ENCODE measurements around the gene SSH3. TPM values are rescaled to one million over a fixed set of nuclear protein-coding genes. Genes with fewer than 3 reads are reported as not detected.
A peak's percentile ranks its signal among the peaks of the same experiment; 100 is the strongest.
"Not testable (repeated sequence)": the region's sequence is repeated elsewhere in the genome, so short reads cannot be mapped to it uniquely, and the experiment has no call there.

Gene SSH3
- total and polyA plus RNA-seq, 7 experiments from 2014 or later = 1.1 to 23.8 (median 14.8) TPM

DNA sequence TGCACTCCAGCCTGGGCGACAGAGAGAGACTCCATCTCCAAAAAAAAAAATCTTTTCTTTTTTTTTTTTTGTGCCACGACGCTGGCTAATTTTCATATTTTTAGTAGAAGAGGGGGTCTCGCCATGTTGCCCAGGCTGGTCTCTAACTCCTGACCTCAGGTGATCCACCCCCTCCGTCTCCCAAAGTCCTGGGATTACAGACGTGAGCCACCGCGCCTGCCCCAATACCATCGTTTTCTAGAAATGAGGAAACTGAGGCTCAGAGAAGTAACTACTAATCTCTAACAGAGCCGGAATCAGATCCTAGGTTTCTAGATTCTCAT, 13.5 kb downstream of the SSH3 start:
- DNase-seq (no peak), ATAC-seq (no peak)
- Histone ChIP-seq H3K27ac (ENCODE audit: low read depth, low read length) (peak overlapping the region; percentile 73), H3K4me3 (ENCODE audit: low read length) (peak overlapping the region; percentile 64), H3K4me1 (ENCODE audit: control insufficient read depth in 2 of 2, insufficient read depth in 2 of 2, low read length in 2 of 2) (peaks cover 17 to 28% of the 10 kb centered on the region in 2 donors), H3K27me3 (ENCODE audit: control insufficient read depth in 2 of 2, insufficient read depth in 2 of 2, low read length in 2 of 2) (no peaks in the 10 kb centered on the region), H3K36me3 (ENCODE audit: control insufficient read depth in 2 of 3, insufficient read depth in 3 of 3, low read length in 3 of 3) (no peaks in the 10 kb centered on the region), H3K9me3 (ENCODE audit: control insufficient read depth in 2 of 3, low read length in 3 of 3) (no peaks in the 10 kb centered on the region)
- CTCF ChIA-PET = interaction anchor here (0.6 to 7.9 kb wide), 16 partner anchors 13 to 1719 kb away, joined by 3 to 85 read pairs (median 5); partner anchors contain the start of genes ANKRD13D and SSH3
- Mint-ChIP-seq H3K4me3 (peak overlapping the region; percentile 89 to 99 (median 98)), H3K27ac (peak overlapping the region in 8 of 9 donors; percentile 70 to 99 (median 95)), H3K36me3 (peaks cover 0 to 3% (median 0%) of the 10 kb centered on the region in 5 donors), H3K9me3 (peaks cover 0 to 1% (median 0%) of the 10 kb centered on the region in 11 donors), H3K4me1 (peaks cover 27 to 53% (median 44%) of the 10 kb centered on the region in 7 donors), H3K27me3 (peaks cover 0 to 13% (median 0%) of the 10 kb centered on the region in 5 donors)
- POLR2A ChIA-PET = interaction anchor here (0.6 to 5.5 kb wide), 16 partner anchors 12 to 198 kb away, joined by 3 to 55 read pairs (median 12); partner anchors contain the start of genes ANKRD13D, GRK2, KDM2A and POLD4
- intact Hi-C loops (cut with micrococcal nuclease) = loop anchor here (1.0 to 2.0 kb wide), 13 partner anchors 14 to 236 kb away; partner anchors contain the start of genes GRK2 (in 2 of the 2), POLD4 (in 2 of the 2) and SSH3 (in 1 of the 2)

DNA sequence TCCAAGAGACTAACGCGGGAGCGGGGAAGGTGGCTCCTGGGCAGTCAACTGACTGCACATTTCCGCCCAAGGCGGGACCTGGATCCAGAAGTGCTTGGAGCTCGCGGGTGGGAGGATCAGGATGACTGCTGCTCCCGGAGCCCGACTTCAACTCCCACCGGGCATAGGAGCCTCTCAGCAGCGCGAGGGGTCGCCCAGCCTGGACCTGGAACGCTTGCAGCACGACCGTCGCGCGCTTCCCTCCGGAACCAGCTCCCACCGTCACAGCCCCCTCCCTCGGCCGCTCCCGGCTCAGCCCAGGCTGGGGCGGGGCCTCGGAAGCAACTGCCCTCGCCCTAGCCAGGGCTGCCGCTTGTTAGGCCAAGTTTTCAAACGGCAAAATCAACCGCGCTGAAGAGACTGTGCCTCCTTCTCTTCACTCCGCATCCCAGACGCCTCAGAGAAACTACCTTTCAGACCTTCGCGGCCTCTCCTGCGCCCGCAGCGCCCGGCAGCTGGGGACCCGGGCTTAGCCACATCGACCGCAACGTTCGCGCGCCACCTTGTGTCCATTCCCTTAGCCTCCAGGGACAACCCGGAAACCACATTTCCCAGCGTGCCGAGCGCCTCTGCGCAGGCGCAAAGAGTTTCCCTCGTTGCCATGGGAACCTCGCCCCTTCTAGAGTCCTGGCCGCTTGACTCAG, 14.0 kb downstream of the SSH3 start:
- H3K9me3 ChIP-seq (ENCODE audit: control insufficient read depth in 2 of 3, low read length in 3 of 3) = no peaks in the 10 kb centered on the region
- H3K27me3 ChIP-seq (ENCODE audit: control insufficient read depth in 2 of 2, insufficient read depth in 2 of 2, low read length in 2 of 2) = no peaks in the 10 kb centered on the region
- H3K4me1 Mint-ChIP-seq = peaks cover 25 to 48% (median 39%) of the 10 kb centered on the region in 7 donors
- DNase-seq = peak; percentile 95 to 98 (median 97)
- ChIA-PET CTCF (interaction anchor here (0.6 to 7.9 kb wide), 20 partner anchors 13 to 1720 kb away, joined by 3 to 85 read pairs (median 5); partner anchors contain the start of genes ANKRD13D and SSH3), POLR2A (interaction anchor here (0.6 to 5.5 kb wide), 22 partner anchors 13 to 678 kb away, joined by 3 to 55 read pairs (median 8); partner anchors contain the start of genes ANKRD13D, GRK2, KDM2A and POLD4)
- H3K27me3 Mint-ChIP-seq = peaks cover 0 to 13% (median 0%) of the 10 kb centered on the region in 5 donors
- H3K9me3 Mint-ChIP-seq = peaks cover 0 to 1% (median 0%) of the 10 kb centered on the region in 11 donors
- H3K4me1 ChIP-seq (ENCODE audit: control insufficient read depth in 2 of 2, insufficient read depth in 2 of 2, low read length in 2 of 2) = peaks cover 15 to 23% of the 10 kb centered on the region in 2 donors
- peak overlapping the region; percentile 88 to 99 (median 95) for H3K27ac Mint-ChIP-seq
- no peaks in the 10 kb centered on the region for H3K36me3 ChIP-seq (ENCODE audit: control insufficient read depth in 2 of 3, insufficient read depth in 3 of 3, low read length in 3 of 3)
- H3K27ac ChIP-seq (ENCODE audit: low read depth, low read length) = peak overlapping the region; percentile 73
- H3K36me3 Mint-ChIP-seq = peaks cover 0 to 5% (median 0%) of the 10 kb centered on the region in 5 donors
- intact Hi-C loops (cut with micrococcal nuclease) = loop anchor here (1.0 to 2.0 kb wide), 13 partner anchors 14 to 237 kb away; partner anchors contain the start of genes GRK2 (in 2 of the 2), POLD4 (in 2 of the 2) and SSH3 (in 1 of the 2)
- peak overlapping the region; percentile 89 to 99 (median 98) for H3K4me3 Mint-ChIP-seq
- ATAC-seq = peak; percentile 93
- peak overlapping the region; percentile 64 for H3K4me3 ChIP-seq (ENCODE audit: low read length)

DNA sequence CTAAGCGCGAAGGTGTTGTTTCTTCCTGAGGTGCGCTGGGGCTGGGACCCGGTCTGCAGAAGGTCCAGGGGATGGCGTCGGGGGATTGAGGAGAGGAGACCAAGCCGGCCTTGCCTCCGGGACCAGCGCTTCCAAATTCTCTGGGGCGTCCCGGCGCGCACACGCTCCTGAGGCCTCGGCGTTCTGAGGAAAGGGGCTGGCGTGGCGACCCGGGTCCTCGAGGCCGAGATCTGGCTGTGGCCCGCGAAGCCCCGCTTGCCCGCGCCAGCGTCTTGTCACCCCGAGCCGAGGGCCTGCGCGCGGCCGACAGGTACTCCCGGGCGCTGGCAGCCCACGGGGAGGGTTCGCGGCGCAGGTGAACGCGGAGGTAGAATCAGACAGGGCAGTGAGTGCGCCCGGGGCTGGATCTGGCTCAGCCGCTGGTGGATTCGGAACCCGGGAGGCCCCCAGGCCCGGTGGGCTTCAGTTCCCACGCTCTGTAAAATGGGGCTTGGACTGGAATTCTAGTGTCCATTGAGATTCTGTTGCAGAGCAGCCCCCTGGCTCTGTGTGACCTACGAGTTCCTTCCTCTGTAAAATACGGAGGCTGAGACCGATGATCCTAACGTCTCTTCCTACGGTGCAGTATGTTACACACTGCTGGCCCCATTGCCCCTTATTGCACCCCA, 14.7 kb downstream of the SSH3 start:
- ChIA-PET POLR2A (interaction anchor here (0.6 to 5.5 kb wide), 21 partner anchors 14 to 679 kb away, joined by 3 to 55 read pairs (median 9); partner anchors contain the start of genes ANKRD13D, GRK2, KDM2A and POLD4), CTCF (interaction anchor here (0.6 to 7.9 kb wide), 16 partner anchors 15 to 65 kb away, joined by 3 to 85 read pairs (median 6); partner anchors contain the start of genes ANKRD13D and SSH3)
- no peaks in the 10 kb centered on the region for H3K9me3 ChIP-seq (ENCODE audit: control insufficient read depth in 2 of 3, low read length in 3 of 3)
- Mint-ChIP-seq H3K27ac (peak overlapping the region; percentile 88 to 99 (median 95)), H3K4me3 (peak overlapping the region; percentile 89 to 99 (median 98)), H3K27me3 (peaks cover 0 to 13% (median 0%) of the 10 kb centered on the region in 5 donors), H3K4me1 (peaks cover 18 to 42% (median 34%) of the 10 kb centered on the region in 7 donors), H3K9me3 (peaks cover 0 to 2% (median 0%) of the 10 kb centered on the region in 11 donors), H3K36me3 (peaks cover 0 to 5% (median 0%) of the 10 kb centered on the region in 5 donors)
- DNase-seq = peak in 1 of 9 donors; percentile 32
- peaks cover 9 to 17% of the 10 kb centered on the region in 2 donors for H3K4me1 ChIP-seq (ENCODE audit: control insufficient read depth in 2 of 2, insufficient read depth in 2 of 2, low read length in 2 of 2)
- H3K27ac ChIP-seq (ENCODE audit: low read depth, low read length) = peak overlapping the region; percentile 73
- no peaks in the 10 kb centered on the region for H3K36me3 ChIP-seq (ENCODE audit: control insufficient read depth in 2 of 3, insufficient read depth in 3 of 3, low read length in 3 of 3)
- H3K4me3 ChIP-seq (ENCODE audit: low read length) = peak overlapping the region; percentile 64
- intact Hi-C loops (cut with micrococcal nuclease) = loop anchor here (1.0 to 2.0 kb wide), 14 partner anchors 15 to 237 kb away; partner anchors contain the start of genes GRK2 (in 2 of the 2), POLD4 (in 2 of the 2) and SSH3 (in 1 of the 2)
- peak; percentile 45 for ATAC-seq
- H3K27me3 ChIP-seq (ENCODE audit: control insufficient read depth in 2 of 2, insufficient read depth in 2 of 2, low read length in 2 of 2) = no peaks in the 10 kb centered on the region

DNA sequence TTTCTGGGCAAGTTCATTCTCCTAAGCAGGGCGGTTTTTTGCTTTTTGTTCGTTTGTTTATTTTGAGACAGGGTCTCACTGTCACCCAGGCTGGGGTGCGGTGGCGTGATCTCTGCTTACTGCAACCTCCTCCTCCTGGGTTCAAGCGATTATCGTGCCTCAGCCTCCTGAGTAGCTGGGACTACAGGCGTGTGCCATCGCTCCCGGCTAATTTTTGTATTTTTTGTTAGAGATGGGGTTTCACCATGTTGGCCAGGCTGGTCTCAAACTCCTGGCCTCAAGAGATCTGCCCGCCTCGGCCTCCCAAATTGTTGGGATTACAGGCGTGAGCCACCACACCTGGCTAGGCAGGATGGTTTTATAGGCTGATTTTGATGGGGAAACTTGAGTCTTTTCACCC, 15.5 kb downstream of the SSH3 start:
- H3K4me1 Mint-ChIP-seq = peaks cover 11 to 34% (median 27%) of the 10 kb centered on the region in 7 donors
- H3K9me3 Mint-ChIP-seq; DNase-seq; H3K27me3 ChIP-seq (ENCODE audit: control insufficient read depth in 2 of 2, insufficient read depth in 2 of 2, low read length in 2 of 2); H3K36me3 ChIP-seq (ENCODE audit: control insufficient read depth in 2 of 3, insufficient read depth in 3 of 3, low read length in 3 of 3); H3K4me1 ChIP-seq (ENCODE audit: control insufficient read depth in 2 of 2, insufficient read depth in 2 of 2, low read length in 2 of 2); ATAC-seq; H3K36me3 Mint-ChIP-seq; H3K27ac ChIP-seq (ENCODE audit: low read depth, low read length); H3K4me3 ChIP-seq (ENCODE audit: low read length); H3K9me3 ChIP-seq (ENCODE audit: control insufficient read depth in 2 of 3, low read length in 3 of 3): not testable (repeated sequence)
- H3K27ac Mint-ChIP-seq = peak overlapping the region in 3 of 9 donors; percentile 54 to 97 (median 60)
- peak overlapping the region; percentile 79 to 99 (median 97) for H3K4me3 Mint-ChIP-seq
- intact Hi-C loops (cut with micrococcal nuclease) = loop anchor here in 1 of 2 donors (1.0 kb wide), 1 partner anchor 63 kb away; no protein-coding TSS in a partner anchor
- ChIA-PET POLR2A (interaction anchor here (0.6 to 4.3 kb wide), 9 partner anchors 27 to 78 kb away, joined by 3 to 44 read pairs (median 4); partner anchors contain the start of genes ANKRD13D and POLD4), CTCF (interaction anchor here (0.6 to 7.9 kb wide), 10 partner anchors 16 to 323 kb away, joined by 3 to 85 read pairs (median 6); no protein-coding TSS in a partner anchor)
- peaks cover 0 to 13% (median 0%) of the 10 kb centered on the region in 5 donors for H3K27me3 Mint-ChIP-seq

DNA sequence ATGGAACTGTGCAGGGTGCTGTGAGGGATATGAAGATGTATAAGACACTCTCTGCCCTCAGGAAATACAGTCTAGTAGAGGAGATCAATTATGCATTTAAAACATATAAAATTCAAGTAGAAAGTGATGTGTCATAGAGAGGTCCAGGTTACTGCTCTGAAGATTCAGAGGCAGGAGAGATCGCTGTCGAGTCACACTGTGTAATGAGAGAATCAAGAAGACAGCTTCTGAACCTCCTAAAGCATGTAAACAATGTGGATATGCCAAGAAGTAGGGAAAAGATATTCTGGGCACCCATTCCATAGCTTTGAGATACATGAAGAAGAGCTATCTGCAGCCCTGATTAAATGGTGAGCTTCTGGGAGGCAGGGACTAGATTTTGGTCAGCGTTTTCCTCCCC, 16.7 kb downstream of the SSH3 start:
- Histone ChIP-seq H3K27me3 (ENCODE audit: control insufficient read depth in 2 of 2, insufficient read depth in 2 of 2, low read length in 2 of 2) (no peaks in the 10 kb centered on the region), H3K4me3 (ENCODE audit: low read length) (no peak overlapping the region), H3K27ac (ENCODE audit: low read depth, low read length) (no peak overlapping the region), H3K9me3 (ENCODE audit: control insufficient read depth in 2 of 3, low read length in 3 of 3) (no peaks in the 10 kb centered on the region), H3K36me3 (ENCODE audit: control insufficient read depth in 2 of 3, insufficient read depth in 3 of 3, low read length in 3 of 3) (no peaks in the 10 kb centered on the region), H3K4me1 (ENCODE audit: control insufficient read depth in 2 of 2, insufficient read depth in 2 of 2, low read length in 2 of 2) (peaks cover 4 to 10% of the 10 kb centered on the region in 2 donors)
- ATAC-seq (no peak), DNase-seq (no peak)
- peaks cover 0 to 8% (median 0%) of the 10 kb centered on the region in 5 donors for H3K36me3 Mint-ChIP-seq
- no peak overlapping the region for H3K4me3 Mint-ChIP-seq
- peaks cover 0 to 3% (median 0%) of the 10 kb centered on the region in 11 donors for H3K9me3 Mint-ChIP-seq
- H3K27ac Mint-ChIP-seq = no peak overlapping the region
- peaks cover 0 to 13% (median 0%) of the 10 kb centered on the region in 5 donors for H3K27me3 Mint-ChIP-seq
- intact Hi-C loops (cut with micrococcal nuclease) = no loop called here
- ChIA-PET CTCF (interaction anchor here (0.6 to 7.9 kb wide), 8 partner anchors 9 to 67 kb away, joined by 3 to 85 read pairs (median 6); no protein-coding TSS in a partner anchor), POLR2A (interaction anchor here (0.5 to 4.3 kb wide), 7 partner anchors 27 to 102 kb away, joined by 3 to 23 read pairs (median 3); partner anchors contain the start of gene POLD4)
- peaks cover 10 to 27% (median 22%) of the 10 kb centered on the region in 7 donors for H3K4me1 Mint-ChIP-seq
